GF-D8 (cell line): ENCODE data around the gene EAF2.
"Not testable (repeated sequence)": the region's sequence is repeated elsewhere in the genome, so short reads cannot be mapped to it uniquely, and the experiment has no call there.

Experiments
- DNase-seq: peaks from one replicate; lab custom pipeline; 2025; lab: John Stamatoyannopoulos, UW

The EAF2 gene

DNA sequence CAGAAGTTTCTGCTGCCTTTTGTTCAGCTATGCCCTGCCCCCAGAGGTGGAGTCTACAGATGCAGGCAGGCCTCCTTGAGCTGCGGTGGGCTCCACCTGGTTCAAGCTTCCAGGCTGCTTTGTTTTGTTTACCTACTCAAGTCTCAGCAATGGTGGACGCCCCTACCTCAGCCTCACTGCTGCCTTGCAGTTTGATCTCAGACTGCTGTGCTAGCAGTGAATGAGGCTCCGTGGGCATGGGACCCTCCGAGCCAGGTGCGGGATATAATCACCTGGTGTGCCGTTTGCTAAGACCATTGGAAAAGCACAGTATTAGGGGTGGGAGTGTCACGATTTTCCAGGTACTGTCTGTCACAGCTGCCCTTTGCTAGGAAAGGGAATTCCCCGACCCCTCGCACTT is 28.2 kb downstream of the EAF2 start:
- DNase-seq, result not testable (repeated sequence)

DNA sequence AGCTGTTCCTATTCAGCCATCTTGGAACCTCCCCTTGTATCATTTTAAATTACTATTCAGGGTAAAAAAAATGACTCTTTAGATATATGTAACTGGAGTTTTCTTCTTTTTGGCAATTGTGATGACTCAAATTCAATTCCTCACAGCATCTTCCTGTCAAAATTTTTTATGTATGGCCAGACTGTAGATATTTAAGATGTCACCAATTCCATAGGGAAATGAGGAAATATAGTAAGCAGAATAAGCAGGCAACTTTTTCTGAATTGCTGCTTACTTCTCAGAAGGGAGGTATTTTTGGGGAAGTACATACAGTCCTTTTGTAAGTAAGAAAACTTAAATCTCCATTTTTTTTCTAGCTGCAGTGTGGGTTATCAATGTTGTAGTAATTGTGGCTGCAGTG is 28.8 kb downstream of the EAF2 start:
- no peak for DNase-seq

DNA sequence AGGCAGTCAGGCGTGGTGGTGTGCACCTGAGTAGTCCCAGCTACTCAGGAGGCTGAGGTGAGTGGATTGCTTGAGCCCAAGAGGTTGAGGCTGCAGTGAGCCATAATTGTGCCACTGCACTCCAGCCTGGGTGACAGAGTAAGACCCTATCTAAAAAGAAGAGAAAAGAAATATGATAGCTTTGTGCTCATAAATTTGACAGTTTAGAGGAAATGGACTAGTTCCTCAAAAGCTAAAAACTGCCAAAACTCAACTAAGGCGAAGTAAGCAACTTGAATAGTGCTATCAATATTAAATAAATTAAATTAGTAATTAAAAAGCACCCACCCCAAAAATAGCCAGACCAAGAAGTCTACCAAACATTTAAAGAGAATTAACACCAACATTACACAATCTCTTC is 34.7 kb downstream of the EAF2 start:
- DNase-seq, result peak; percentile 33

DNA sequence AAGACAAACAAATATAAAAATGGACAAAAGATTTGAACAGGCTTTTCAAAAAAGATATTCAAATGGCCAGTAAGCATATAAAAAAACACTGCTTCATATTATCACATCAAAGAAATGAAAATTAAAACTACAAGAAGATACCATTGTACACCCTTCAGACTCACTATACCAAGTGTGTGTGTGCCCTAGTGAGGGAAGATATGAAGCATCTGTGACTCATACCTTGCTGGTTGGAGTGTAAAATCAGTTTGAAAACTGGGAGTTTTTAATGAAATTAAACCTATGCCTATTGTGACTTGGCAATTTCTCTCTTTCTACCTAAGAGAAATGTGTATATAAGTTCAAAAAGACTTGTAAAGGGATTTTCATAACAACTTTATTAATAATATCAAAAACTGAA is 35.7 kb downstream of the EAF2 start:
- no peak for DNase-seq

DNA sequence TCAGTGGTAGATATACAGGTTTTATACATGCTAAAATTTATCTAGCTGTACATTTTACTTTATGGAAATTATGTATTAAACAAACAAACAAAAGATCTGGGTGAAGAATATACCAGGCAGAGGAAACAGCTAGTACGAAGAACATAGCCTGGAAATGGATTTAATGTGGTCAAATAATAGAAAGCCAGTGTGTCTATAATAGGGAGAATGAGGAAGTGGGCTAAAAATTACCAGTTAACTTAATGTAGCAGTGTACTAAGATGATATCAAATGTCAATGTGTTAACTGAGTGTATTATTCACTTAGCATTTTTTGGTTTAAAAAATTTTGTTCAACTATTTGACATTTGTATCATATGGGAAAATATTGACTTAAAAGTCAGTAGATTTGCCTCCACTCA is 36.4 kb downstream of the EAF2 start:
- no peak for DNase-seq

DNA sequence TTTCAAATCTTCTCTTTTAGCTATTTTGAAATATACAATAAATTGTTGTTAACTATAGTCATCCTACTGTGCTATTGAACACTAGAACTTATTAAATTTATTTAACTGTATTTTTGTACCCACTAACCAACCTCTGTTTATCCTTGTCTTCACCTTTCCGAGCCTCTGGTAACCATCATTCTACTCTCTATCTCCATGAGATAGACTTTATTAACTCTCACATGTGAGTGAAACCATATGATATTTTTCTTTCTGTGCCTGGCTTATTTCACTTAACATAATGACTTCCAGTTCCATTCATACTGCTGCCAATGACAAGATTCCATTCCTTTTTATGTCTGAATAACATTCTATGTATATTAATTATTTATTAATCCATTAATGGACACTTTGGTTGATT is 43.4 kb downstream of the EAF2 start:
- no peak for DNase-seq

DNA sequence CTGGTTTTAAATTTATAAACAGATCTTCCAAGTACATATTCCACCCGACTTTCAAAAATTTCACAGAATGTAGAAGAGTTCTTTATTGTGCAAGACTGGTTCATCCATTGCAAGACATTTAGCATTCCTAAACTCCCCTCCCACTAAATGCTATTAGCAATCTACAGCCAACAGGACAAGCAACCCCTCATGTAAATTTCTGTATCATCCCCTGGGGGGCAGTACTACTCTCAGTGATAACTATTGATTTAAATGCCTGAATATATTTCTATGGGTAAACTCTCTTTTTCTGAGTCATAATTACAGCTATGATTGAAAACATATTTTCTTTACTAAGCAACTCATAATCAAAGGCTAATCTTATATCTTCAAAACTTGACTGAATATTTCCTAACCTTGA is 48.5 kb downstream of the EAF2 start:
- no peak for DNase-seq

DNA sequence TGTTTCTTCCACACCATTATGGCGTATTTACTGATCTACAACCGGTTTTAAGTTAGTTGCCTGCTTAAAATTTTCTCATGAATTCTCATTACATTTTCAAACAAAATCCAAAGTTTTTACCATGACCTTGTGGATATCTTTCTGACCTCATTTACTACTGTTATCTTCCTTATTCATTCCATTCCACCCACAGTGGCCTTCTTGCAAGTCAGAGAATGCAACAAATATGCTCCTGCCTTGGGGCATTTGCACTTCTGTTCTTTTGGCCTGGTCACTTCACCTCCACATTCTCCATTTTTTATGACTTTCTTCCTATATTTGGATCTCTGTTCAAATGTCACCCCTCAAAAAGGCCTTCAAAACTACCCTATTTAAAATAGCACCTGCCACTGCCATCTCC is 50.4 kb downstream of the EAF2 start:
- no peak for DNase-seq

DNA sequence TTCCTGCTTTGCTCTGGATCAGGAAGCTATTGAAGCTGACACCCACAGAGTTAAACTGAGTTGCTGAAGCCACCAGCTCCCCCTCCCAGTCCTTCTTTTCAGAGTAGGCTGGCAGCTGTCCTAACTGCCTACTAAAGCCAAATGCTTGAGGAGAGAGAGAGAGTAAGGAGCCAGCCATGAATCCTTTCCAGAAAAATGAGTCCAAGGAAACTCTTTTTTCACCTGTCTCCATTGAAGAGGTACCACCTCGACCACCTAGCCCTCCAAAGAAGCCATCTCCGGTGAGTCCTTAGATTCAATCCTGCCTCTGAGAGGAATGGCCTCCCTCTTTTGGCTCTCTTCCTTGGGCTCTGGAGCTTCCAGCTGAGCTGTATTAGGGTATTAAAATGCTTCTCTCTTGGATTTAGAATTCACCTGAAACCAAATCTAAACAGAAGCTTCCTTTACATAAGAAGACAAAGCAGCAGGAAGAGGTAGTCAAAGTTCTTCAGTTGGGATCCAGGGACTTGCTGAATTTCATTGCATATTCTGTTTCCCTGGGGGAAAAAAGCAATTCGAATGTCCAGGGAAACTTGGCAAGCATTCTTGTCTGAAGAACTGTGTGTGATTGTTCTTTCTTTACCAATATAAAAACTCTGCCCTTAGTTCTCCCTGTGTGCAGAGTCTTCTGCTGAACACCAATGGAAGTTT is 59.4 kb downstream of the EAF2 start, which contains the start of gene SLC15A2:
Gene SLC15A2, plus strand, starts transcription at position 101 of the 690 bp plus-strand sequence. Its CDS starts 76 bp downstream, at position 177.
- DNase-seq, result no peak

DNA sequence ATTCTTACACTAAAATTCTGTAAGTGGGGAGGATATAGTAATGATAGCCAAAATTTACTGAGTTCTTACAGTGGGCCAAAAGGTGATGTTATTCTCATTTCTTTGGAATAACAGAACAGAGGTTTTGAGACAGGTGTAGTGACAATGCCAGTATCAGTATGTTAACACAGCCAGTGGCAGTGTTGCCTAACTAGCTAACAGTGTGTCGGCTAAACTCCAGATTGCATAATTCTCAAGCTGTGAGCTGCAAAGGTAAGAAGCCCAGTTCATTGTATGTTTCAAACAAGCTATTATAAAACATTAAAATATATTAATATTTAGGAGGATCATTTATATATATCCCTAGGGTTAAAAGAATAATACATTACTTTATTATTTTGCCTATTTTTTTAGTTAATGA is 60.1 kb downstream of the EAF2 start:
- DNase-seq, result peak; percentile 2

DNA sequence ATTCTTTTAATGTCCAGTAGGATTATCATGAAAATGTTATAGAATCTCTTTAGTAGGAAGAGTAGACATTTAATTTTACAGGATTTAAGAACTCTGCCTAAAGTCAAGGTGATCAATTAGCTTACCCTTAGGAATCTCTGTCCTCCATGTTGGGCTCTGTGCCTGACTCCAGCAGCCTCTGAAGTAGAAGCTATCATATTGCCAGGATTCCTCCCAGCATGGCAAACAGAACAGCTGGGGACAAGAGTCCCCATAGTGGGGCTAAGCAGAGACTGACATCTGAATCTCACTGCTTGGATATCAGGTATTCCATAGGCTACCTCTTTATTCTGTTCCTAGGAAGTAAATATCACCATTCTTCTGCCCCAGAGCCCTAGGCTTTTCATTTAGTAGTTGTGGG is 60.7 kb downstream of the EAF2 start:
- DNase-seq, result no peak

DNA sequence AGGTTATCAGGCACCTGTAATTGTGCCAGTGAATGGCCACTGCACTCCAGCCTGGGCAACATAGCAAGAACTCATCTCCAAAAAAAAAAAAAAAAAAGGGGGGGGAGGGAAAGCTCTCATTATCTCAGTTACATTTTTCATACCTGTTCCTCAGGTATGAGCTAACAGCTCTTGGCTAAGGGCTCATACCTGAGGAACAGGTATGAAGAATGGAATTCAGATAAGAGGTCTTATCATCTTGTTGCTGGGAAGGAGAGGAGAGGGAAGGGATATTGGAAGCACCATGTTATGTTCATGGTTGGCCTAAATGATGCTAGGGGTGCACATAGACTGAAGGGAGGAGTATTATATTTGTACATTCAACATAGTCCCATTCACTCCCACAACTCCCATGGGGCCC is 61.8 kb downstream of the EAF2 start:
- DNase-seq, result no peak

DNA sequence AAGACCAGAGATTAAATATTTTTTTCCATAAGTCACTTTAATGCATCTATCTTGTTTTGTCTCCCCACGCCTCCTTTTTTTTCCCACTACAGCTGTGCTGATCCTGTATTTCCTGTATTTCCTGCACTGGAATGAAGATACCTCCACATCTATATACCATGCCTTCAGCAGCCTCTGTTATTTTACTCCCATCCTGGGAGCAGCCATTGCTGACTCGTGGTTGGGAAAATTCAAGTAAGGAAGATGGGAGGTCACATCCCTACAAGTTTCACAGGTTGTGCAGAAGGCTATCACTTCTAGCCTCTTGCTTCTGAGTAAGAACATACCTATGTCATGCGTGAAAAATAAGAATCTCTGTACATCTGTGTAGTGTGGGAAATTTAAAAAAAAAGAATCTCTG is 62.3 kb downstream of the EAF2 start:
- no peak for DNase-seq

DNA sequence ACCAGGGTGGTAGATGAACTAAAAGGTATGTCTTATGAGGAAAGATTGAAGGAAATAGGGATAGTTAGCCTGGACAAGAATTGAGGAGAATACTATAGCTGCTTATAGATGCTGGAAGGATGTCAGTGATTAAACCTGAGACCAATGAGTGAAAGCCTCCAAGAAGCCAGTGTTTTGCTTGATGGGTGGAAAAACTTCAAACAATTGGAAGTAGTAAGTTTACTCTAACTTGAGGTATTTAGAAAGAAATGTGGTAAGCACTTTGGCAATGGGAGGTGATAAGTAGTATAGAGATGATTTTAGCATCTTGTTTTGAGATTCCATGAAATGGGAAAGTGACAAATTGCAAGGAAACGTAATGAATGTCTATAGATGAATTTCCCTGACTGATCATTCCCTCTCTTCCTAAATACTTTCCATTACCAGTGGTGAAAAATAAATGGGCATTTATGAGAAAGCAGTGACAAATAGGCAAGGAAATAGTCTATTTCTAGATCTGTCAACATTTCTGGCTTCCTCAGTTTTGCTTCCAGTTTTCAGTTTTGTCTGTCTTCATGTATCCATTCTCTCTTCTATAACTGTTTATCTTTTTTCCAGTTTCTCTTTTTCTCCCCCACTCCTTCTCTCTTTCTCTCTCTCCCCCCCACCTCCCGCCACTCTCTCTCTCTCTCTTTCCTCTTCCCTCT is 78.4 kb downstream of the EAF2 start:
- DNase-seq, result no peak

DNA sequence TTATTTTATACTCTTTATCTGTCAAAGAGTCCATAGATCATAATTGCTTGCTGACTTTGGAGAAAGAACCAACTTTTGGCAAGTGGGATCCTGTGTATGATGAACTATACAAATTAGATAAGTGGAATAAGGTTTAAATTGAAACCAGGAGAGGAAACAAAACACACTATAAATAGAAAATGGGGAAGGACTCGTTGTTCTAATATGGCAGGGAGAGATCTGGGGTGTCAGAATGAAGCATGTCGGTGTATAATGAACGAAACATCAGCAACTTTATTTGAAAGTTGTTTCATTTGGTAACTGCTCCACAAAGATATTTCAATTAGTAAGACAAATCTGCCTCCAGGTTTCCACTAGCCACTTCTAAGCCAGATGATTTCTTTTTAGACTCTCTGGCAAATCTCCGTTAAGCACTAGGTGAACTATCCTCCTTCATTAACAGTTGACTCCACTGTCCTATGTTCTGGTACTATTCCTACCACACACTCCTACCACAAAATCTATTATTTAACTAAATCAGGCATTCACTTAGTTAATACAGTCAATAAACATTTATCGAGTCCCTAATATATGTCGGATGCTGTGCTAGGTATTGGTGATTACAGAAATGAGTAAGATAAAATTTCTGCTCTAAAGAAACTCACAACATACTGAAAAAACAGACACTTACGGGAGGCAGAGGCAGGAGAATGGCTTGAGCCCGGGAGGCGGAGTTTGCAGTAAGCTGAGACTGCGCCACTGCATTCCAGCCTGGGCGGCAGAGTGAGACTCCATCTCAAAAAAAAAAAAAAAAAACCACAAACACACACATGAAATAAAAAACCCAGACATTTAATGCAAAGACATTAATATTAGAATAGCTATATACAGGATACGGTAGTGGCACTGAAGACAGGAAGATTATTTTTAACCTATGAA is 79.3 kb downstream of the EAF2 start:
- DNase-seq, result no peak

DNA sequence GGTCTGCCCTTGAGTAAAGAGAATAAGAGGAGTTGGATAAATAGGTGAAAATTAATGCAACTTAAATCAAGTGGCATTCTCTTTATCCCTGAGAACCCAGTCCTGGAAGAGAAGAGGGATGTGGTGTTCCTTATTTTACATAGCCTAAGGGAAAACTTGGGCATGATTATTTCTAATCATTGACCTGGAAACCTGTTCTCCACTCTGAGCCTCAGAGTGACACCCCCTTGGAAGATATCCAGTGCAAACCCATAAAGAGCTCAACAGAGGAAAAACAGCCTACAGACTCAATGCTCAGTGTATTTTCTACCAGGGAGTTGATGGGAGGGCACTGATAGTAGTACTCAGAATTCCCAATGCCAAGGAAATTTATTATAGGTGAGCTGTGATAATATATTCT is 81.2 kb downstream of the EAF2 start:
- no peak for DNase-seq

DNA sequence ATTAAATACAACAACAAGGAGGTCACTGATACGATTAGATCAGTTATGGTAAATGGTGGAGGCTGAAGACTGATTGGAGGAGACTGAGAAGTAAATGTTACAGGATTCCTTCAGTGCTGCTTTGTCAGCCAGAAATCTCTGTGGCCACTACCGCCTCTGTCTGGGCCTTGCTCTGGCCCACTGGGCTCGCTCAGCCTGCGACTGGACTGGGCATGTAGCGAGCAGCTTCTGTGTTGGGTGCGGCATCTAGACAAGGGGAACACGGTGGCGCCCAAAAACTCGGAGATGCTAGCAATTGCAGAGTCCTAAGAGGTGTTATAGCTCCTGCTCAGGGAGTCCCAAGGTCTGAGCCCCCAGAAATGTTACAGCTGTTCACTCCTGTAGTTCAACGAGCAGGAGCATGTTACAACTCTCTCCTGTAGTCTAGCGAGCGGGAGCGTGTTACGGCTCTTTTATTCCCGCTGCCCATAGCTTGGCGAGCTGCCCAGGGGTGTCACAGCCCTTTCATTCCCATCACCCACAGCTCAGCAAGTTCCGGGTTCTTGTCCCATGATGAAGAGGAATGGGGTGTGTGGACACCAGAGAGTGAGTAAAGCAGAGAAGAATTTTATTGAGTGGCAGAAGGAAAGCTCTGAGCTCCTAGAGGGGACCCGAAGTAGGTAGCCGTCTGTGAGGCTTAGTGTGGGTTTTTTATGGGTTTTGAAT is 83.9 kb downstream of the EAF2 start:
- DNase-seq, result no peak

DNA sequence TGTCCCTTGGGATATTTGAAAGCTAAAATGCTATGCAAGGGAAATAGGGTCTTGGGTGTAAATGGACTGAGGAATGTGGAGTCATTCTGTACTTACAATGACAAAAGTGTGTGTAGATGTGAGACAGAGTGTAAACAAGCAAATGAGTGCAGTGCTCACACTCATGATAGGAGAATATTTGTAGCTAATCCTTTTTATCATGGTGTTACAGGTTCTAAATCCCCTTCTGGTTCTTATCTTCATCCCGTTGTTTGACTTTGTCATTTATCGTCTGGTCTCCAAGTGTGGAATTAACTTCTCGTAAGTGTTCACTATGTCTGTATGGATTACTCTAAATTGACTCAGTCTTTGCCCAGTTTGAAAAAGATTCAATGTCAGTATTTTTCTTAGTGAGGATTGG is 89.7 kb downstream of the EAF2 start:
- DNase-seq, result no peak

DNA sequence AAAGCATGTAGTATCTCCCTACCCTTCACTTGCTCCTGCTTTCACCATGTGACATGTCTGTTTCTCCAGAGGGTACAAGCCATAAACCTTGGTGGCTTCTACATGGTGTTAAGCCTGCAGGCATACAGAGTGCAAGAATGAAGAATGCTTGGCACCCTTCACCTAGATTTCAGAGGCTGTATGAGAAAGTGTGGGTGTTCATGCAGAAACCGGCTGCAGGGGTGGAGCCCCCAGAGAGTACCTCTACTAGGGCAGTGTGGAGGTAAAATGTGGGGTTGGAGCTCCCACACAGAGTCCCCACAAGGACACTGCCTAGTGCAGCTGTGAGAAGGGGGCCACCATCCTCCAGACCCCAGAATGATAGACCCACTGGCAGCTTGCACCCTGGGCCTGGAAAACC is 91.4 kb downstream of the EAF2 start:
- DNase-seq, result no peak
